Choroid plexus epithelial cell (primary cell): Measurements from ENCODE around the gene FLT3LG.

Experiments
- DNase-seq: peaks from one replicate; pipeline ENCODE4 v3.0.0-alpha.2; 2010; ENCODE audit warnings: low read depth
- H3K4me3 ChIP-seq: 2 replicates; pipeline ENCODE4 v1.5.1; 2011; ENCODE audit warnings: low read depth, mild to moderate bottlenecking, control low read depth, low read length, moderate library complexity
- TF ChIP-seq, protein P1 (sequence below): conservative IDR thresholded peaks from 2 replicates; pipeline ENCODE4 v1.5.1; 2011; ENCODE audit warnings: low read depth, mild to moderate bottlenecking, control low read depth, inconsistent platforms, low read length, moderate library complexity

The FLT3LG gene

DNA sequence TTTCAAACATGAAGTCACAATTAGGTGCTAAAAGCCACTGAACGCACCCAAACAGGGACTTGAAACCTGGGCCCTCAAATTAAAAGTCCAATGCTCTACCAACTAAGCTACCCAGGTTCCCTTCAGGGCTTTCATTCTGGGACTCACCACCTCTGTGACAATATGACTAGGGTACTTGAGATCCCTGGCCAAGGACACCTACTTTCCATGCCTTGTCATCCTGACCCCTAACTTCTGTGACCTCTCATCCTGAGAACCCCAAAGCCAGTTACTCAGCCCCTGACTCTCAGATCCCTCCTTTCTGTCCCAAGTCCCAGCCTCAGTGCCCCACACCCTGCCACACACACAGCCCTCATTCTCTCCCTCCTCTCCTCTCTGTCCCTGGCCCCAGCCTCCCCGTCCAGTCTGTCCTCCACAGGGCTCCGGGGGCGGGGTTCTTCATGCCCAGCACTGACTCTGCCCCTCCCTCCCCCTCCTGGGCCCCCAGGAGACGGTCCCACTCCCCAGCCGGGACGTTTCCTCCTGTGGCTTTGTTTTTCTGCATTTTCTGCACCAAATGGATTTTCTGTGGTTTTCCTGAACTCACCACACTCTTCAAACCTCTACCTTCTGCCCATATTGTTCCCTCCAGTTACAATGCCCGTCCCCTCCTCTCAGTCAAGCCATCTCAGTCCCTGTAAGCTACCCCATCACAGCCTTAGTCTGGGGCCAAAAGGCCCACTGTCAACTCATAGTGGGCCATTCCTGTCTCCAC, 60.8 kb downstream of the FLT3LG start:
- TF ChIP-seq, protein P1, sequence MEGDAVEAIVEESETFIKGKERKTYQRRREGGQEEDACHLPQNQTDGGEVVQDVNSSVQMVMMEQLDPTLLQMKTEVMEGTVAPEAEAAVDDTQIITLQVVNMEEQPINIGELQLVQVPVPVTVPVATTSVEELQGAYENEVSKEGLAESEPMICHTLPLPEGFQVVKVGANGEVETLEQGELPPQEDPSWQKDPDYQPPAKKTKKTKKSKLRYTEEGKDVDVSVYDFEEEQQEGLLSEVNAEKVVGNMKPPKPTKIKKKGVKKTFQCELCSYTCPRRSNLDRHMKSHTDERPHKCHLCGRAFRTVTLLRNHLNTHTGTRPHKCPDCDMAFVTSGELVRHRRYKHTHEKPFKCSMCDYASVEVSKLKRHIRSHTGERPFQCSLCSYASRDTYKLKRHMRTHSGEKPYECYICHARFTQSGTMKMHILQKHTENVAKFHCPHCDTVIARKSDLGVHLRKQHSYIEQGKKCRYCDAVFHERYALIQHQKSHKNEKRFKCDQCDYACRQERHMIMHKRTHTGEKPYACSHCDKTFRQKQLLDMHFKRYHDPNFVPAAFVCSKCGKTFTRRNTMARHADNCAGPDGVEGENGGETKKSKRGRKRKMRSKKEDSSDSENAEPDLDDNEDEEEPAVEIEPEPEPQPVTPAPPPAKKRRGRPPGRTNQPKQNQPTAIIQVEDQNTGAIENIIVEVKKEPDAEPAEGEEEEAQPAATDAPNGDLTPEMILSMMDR: no peak
- no peak for DNase-seq
- no peak overlapping the region for H3K4me3 ChIP-seq
